ENCODE results near the gene EZH2. TPM values are rescaled to one million over a fixed set of nuclear protein-coding genes. Genes with fewer than 3 reads are reported as not detected.

Gene EZH2
- total RNA-seq, 2 experiments from 2014 or later = 45.5 to 72.2 TPM

DNA sequence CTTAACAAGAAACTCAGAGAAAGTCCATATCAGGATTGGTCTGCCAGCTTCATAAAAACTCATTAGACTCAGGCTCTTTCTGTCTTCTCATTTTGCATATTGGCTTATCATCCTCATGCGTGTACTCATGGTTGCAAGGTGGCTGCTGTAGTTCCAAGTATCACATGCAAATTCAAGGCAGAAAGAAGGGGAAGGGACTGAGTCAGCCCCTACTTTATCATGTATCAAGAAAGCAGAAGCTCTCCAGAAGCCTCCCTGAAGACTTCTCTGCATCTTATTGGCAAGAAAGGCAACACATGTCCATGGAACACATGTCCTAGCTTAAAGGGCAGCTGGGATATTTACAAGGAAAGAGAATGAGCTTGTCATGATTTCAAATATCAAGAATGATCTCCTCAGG lies 19.4 kb upstream of the EZH2 start:
- H3K9me3 ChIP-seq (ENCODE audit: low read length) = no peaks in the 10 kb centered on the region
- H3K79me2 ChIP-seq (ENCODE audit: insufficient read depth, low read depth, low read length) = no peaks in the 10 kb centered on the region
- intact Hi-C loops (cut with micrococcal nuclease; ENCODE audit: unreplicated experiment) = no loop called here
- H3K4me3 ChIP-seq (ENCODE audit: low read depth, low read length, poor library complexity, severe bottlenecking) = no peak overlapping the region
- no TSS peak for BruUV-seq (replicated peaks)
- ChIA-PET CTCF (ENCODE audit: unreplicated experiment) (no interaction called here), POLR2A (interaction anchor here (1.6 kb wide), 1 partner anchor 12 kb away, joined by 3 read pairs; no protein-coding TSS in a partner anchor)
- H4K20me1 ChIP-seq (ENCODE audit: insufficient read depth, low read length) = no peaks in the 10 kb centered on the region
- H3K4me1 ChIP-seq (ENCODE audit: insufficient read depth, low read length, poor library complexity, severe bottlenecking) = no peaks in the 10 kb centered on the region
- H3K27ac ChIP-seq (ENCODE audit: low read depth, low read length, poor library complexity, severe bottlenecking) = no peak overlapping the region
- H3K9me2 ChIP-seq (ENCODE audit: insufficient read depth, low read length) = no peaks in the 10 kb centered on the region
- no peak overlapping the region for H3K4me2 ChIP-seq (ENCODE audit: low read length)
- H2AFZ ChIP-seq (ENCODE audit: low read length) = no peak overlapping the region
- no peaks in the 10 kb centered on the region for H3K36me3 ChIP-seq (ENCODE audit: insufficient read depth, low read length)
- no peak for DNase-seq (ENCODE audit: low spot score)
- TF ChIP-seq, protein P1, sequence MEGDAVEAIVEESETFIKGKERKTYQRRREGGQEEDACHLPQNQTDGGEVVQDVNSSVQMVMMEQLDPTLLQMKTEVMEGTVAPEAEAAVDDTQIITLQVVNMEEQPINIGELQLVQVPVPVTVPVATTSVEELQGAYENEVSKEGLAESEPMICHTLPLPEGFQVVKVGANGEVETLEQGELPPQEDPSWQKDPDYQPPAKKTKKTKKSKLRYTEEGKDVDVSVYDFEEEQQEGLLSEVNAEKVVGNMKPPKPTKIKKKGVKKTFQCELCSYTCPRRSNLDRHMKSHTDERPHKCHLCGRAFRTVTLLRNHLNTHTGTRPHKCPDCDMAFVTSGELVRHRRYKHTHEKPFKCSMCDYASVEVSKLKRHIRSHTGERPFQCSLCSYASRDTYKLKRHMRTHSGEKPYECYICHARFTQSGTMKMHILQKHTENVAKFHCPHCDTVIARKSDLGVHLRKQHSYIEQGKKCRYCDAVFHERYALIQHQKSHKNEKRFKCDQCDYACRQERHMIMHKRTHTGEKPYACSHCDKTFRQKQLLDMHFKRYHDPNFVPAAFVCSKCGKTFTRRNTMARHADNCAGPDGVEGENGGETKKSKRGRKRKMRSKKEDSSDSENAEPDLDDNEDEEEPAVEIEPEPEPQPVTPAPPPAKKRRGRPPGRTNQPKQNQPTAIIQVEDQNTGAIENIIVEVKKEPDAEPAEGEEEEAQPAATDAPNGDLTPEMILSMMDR (conservative IDR thresholded peaks at IDR 0.05; ENCODE audit: low read length) = no peak
- TF ChIP-seq EZH2phosphoT487 (IDR thresholded peaks at IDR 0.05; ENCODE audit: borderline replicate concordance, low read depth, low read length) = no peak

DNA sequence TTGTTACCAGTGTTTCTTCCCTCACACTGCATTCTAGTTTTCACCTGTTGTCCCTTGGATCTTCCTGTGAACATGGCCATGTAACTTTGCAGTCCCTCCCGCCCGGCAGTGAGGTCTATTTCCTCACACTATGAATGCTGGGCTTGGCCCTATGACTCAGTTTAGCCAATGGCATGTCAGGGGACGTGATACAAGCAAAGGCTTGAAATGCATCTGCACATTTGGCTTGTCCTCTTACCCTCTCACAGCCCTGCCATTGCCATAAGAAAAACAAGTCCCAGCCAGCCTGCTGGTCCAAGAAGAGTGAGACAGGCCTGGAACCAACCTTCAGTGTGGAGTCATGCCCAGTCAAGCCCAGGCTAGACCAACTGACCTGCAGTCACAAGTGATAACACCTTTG lies 17.1 kb upstream of the EZH2 start:
- no peaks in the 10 kb centered on the region for H3K9me2 ChIP-seq (ENCODE audit: insufficient read depth, low read length)
- no peak overlapping the region for H2AFZ ChIP-seq (ENCODE audit: low read length)
- intact Hi-C loops (cut with micrococcal nuclease; ENCODE audit: unreplicated experiment) = no loop called here
- H3K4me1 ChIP-seq (ENCODE audit: insufficient read depth, low read length, poor library complexity, severe bottlenecking) = no peaks in the 10 kb centered on the region
- ChIA-PET CTCF (ENCODE audit: unreplicated experiment) (no interaction called here), POLR2A (interaction anchor here (0.6 kb wide), 1 partner anchor 81 kb away, joined by 5 read pairs; no protein-coding TSS in a partner anchor)
- H3K4me2 ChIP-seq (ENCODE audit: low read length) = no peak overlapping the region
- no peak for DNase-seq (ENCODE audit: low spot score)
- H3K79me2 ChIP-seq (ENCODE audit: insufficient read depth, low read depth, low read length) = no peaks in the 10 kb centered on the region
- H4K20me1 ChIP-seq (ENCODE audit: insufficient read depth, low read length) = no peaks in the 10 kb centered on the region
- H3K9me3 ChIP-seq (ENCODE audit: low read length) = no peaks in the 10 kb centered on the region
- BruUV-seq (replicated peaks) = no TSS peak
- H3K4me3 ChIP-seq (ENCODE audit: low read depth, low read length, poor library complexity, severe bottlenecking) = no peak overlapping the region
- no peak overlapping the region for H3K27ac ChIP-seq (ENCODE audit: low read depth, low read length, poor library complexity, severe bottlenecking)
- H3K36me3 ChIP-seq (ENCODE audit: insufficient read depth, low read length) = no peaks in the 10 kb centered on the region
- TF ChIP-seq, protein P1 (conservative IDR thresholded peaks at IDR 0.05; ENCODE audit: low read length) = no peak
- TF ChIP-seq EZH2phosphoT487 (IDR thresholded peaks at IDR 0.05; ENCODE audit: borderline replicate concordance, low read depth, low read length) = no peak

DNA sequence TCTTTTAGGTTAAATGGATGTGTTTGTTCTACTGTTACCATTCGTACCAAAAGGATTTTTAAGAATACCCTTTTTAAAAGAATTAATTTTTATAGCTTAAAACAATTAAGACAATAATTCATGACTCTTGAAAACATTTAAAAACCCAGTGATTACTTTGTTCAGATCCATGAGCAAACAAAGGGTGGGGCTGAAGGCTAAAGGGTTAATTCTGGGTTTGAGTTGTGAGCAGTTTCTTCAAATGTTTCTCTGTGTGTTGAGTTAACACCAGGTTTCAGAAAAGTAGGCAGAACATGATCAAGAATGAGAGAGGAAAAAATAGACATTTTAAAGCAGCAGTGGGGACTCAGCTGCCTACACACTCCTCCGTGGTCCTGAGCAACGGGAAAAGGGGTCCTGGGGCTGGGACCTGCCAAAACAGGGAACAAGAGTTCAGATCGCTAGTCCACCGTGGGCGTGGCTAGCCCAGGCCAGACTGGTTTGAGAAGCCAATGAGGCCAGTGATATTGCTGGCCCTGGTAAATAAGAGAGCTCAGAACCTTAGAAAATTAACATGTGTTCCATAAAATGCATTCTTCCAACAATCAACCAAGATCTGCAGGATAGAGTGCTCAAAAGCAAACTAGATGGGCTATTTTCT lies 14.9 kb upstream of the EZH2 start:
- Histone ChIP-seq H3K9me2 (ENCODE audit: insufficient read depth, low read length) (no peaks in the 10 kb centered on the region), H3K4me1 (ENCODE audit: insufficient read depth, low read length, poor library complexity, severe bottlenecking) (no peaks in the 10 kb centered on the region), H2AFZ (ENCODE audit: low read length) (no peak overlapping the region), H3K79me2 (ENCODE audit: insufficient read depth, low read depth, low read length) (no peaks in the 10 kb centered on the region), H3K36me3 (ENCODE audit: insufficient read depth, low read length) (no peaks in the 10 kb centered on the region), H3K4me2 (ENCODE audit: low read length) (no peak overlapping the region), H3K27ac (ENCODE audit: low read depth, low read length, poor library complexity, severe bottlenecking) (no peak overlapping the region), H3K4me3 (ENCODE audit: low read depth, low read length, poor library complexity, severe bottlenecking) (no peak overlapping the region), H4K20me1 (ENCODE audit: insufficient read depth, low read length) (no peaks in the 10 kb centered on the region), H3K9me3 (ENCODE audit: low read length) (no peaks in the 10 kb centered on the region)
- CTCF ChIA-PET (ENCODE audit: unreplicated experiment) = no interaction called here
- TF ChIP-seq, protein P1 (conservative IDR thresholded peaks at IDR 0.05; ENCODE audit: low read length) = no peak
- TF ChIP-seq EZH2phosphoT487 (IDR thresholded peaks at IDR 0.05; ENCODE audit: borderline replicate concordance, low read depth, low read length) = no peak
- BruUV-seq (replicated peaks) = no TSS peak
- no peak for DNase-seq (ENCODE audit: low spot score)
- POLR2A ChIA-PET = no interaction called here
- intact Hi-C loops (cut with micrococcal nuclease; ENCODE audit: unreplicated experiment) = no loop called here

Data from OCI-LY7 (cell line).